PC-9 (cell line): ENCODE measurements around the gene CDON.

Experiments used
- EZH2 ChIP-seq: fragments of 200-600 bp; sonication (generic); IDR thresholded peaks from 2 replicates; pipeline ENCODE4 v1.8.0; 2017; ENCODE audit warnings: antibody characterized with exemption, low read depth
- TF ChIP-seq, protein P1 (sequence below): fragments of 200-600 bp; sonication (generic); conservative IDR thresholded peaks from 2 replicates; pipeline ENCODE4 v1.6.1; 2017; ENCODE audit warnings: mixed run types, antibody characterized with exemption, mild to moderate bottlenecking, moderate library complexity

DNA sequence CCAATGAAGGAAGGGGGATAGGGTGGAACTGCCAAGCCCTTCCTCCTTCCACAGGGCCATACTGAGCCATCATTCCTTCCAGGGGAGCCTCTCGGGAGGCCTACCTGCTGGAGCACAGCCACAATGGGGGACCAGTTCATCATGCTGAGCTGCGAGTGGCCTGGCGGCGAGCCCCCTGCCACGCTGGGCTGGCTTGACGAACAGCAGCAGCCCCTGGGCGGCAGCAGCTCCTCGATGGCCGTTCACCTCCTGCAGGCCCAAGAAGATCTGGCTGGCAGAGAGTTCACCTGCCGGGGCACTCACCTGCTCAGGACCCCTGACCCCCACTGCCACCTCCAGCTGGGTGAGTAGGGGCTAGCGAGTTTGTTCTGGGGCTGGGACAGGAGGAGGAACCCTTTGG is 110.9 kb downstream of the CDON start:
- TF ChIP-seq, protein P1, sequence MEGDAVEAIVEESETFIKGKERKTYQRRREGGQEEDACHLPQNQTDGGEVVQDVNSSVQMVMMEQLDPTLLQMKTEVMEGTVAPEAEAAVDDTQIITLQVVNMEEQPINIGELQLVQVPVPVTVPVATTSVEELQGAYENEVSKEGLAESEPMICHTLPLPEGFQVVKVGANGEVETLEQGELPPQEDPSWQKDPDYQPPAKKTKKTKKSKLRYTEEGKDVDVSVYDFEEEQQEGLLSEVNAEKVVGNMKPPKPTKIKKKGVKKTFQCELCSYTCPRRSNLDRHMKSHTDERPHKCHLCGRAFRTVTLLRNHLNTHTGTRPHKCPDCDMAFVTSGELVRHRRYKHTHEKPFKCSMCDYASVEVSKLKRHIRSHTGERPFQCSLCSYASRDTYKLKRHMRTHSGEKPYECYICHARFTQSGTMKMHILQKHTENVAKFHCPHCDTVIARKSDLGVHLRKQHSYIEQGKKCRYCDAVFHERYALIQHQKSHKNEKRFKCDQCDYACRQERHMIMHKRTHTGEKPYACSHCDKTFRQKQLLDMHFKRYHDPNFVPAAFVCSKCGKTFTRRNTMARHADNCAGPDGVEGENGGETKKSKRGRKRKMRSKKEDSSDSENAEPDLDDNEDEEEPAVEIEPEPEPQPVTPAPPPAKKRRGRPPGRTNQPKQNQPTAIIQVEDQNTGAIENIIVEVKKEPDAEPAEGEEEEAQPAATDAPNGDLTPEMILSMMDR, result no peak
- no peak for TF ChIP-seq EZH2
